ENCODE results near the gene RNF213.

DNA sequence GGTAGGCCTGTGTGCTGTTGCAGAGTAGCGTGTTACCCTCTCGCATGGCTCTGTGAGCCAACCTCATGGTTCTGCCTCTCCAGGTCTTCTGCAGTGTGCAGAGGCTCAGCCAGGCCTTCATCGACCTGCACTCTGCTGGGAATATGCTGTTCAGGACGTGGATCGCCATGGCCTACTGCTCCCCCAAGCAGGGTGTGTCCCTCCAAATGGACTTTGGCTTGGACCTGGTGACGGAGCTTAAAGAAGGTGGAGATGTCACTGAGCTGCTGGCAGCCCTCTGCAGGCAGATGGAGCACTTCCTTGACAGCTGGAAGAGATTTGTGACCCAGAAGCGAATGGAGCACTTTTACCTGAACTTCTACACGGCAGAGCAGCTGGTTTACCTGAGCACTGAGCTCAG lies 78.5 kb downstream of the RNF213 start:
- TF ChIP-seq, protein P1, sequence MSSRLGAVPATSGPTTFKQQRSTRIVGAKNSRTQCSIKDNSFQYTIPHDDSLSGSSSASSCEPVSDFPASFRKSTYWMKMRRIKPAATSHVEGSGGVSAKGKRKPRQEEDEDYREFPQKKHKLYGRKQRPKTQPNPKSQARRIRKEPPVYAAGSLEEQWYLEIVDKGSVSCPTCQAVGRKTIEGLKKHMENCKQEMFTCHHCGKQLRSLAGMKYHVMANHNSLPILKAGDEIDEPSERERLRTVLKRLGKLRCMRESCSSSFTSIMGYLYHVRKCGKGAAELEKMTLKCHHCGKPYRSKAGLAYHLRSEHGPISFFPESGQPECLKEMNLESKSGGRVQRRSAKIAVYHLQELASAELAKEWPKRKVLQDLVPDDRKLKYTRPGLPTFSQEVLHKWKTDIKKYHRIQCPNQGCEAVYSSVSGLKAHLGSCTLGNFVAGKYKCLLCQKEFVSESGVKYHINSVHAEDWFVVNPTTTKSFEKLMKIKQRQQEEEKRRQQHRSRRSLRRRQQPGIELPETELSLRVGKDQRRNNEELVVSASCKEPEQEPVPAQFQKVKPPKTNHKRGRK (CRISPR knock-in tag; IDR thresholded peaks at IDR 0.05; ENCODE audit: borderline replicate concordance): no peak
- TF ChIP-seq, protein P2, sequence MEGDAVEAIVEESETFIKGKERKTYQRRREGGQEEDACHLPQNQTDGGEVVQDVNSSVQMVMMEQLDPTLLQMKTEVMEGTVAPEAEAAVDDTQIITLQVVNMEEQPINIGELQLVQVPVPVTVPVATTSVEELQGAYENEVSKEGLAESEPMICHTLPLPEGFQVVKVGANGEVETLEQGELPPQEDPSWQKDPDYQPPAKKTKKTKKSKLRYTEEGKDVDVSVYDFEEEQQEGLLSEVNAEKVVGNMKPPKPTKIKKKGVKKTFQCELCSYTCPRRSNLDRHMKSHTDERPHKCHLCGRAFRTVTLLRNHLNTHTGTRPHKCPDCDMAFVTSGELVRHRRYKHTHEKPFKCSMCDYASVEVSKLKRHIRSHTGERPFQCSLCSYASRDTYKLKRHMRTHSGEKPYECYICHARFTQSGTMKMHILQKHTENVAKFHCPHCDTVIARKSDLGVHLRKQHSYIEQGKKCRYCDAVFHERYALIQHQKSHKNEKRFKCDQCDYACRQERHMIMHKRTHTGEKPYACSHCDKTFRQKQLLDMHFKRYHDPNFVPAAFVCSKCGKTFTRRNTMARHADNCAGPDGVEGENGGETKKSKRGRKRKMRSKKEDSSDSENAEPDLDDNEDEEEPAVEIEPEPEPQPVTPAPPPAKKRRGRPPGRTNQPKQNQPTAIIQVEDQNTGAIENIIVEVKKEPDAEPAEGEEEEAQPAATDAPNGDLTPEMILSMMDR (IDR thresholded peaks at IDR 0.05): no peak
- TF ChIP-seq CREB1 (CRISPR knock-in tag; IDR thresholded peaks at IDR 0.05) (no peak), ELF4 (CRISPR knock-in tag; IDR thresholded peaks at IDR 0.05; ENCODE audit: low read depth) (no peak), TCF7 (CRISPR knock-in tag; IDR thresholded peaks at IDR 0.05; ENCODE audit: low read depth) (no peak), CBFB (CRISPR knock-in tag; IDR thresholded peaks at IDR 0.05; ENCODE audit: low read depth) (no peak), GABPB1 (CRISPR knock-in tag; IDR thresholded peaks at IDR 0.05) (no peak)
- TF ChIP-seq, protein P3, sequence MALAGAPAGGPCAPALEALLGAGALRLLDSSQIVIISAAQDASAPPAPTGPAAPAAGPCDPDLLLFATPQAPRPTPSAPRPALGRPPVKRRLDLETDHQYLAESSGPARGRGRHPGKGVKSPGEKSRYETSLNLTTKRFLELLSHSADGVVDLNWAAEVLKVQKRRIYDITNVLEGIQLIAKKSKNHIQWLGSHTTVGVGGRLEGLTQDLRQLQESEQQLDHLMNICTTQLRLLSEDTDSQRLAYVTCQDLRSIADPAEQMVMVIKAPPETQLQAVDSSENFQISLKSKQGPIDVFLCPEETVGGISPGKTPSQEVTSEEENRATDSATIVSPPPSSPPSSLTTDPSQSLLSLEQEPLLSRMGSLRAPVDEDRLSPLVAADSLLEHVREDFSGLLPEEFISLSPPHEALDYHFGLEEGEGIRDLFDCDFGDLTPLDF (CRISPR knock-in tag; IDR thresholded peaks at IDR 0.05): no peak
- TF ChIP-seq, protein P4, sequence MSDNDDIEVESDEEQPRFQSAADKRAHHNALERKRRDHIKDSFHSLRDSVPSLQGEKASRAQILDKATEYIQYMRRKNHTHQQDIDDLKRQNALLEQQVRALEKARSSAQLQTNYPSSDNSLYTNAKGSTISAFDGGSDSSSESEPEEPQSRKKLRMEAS (CRISPR knock-in tag; IDR thresholded peaks at IDR 0.05): no peak
- TF ChIP-seq, protein P5, sequence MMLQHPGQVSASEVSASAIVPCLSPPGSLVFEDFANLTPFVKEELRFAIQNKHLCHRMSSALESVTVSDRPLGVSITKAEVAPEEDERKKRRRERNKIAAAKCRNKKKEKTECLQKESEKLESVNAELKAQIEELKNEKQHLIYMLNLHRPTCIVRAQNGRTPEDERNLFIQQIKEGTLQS (CRISPR knock-in tag; conservative IDR thresholded peaks at IDR 0.05): no peak

All from WTC11 (cell line).